GM12878 (cell line): ENCODE measurements around the gene TMEM41B. TPM values are rescaled to one million over a fixed set of nuclear protein-coding genes. Genes with fewer than 3 reads are reported as not detected.

Experiments used
- ATF2 ChIP-seq: IDR thresholded peaks from 2 replicates; pipeline ENCODE4 v1.6.1; 2012; ENCODE audit warnings: low read length, inconsistent platforms
- ATF7 ChIP-seq: fragments of 450-650 bp; IDR thresholded peaks from 2 replicates; pipeline ENCODE4 v1.6.1; 2016; ENCODE audit warnings: low read depth, mild to moderate bottlenecking
- BMI1 ChIP-seq: fragments of 450-650 bp; IDR thresholded peaks from 2 replicates; pipeline ENCODE4 v1.6.1; 2016; ENCODE audit warnings: mild to moderate bottlenecking, moderate library complexity, borderline replicate concordance
- EED ChIP-seq: sonication (generic); IDR thresholded peaks from 2 replicates; pipeline ENCODE4 v1.6.1; 2016; ENCODE audit warnings: antibody characterized with exemption, low read depth
- ESRRA ChIP-seq: IDR thresholded peaks from 2 replicates; pipeline ENCODE4 v1.6.1; 2012; ENCODE audit warnings: mild to moderate bottlenecking, low read length, improper control_type of control experiment
- GABPA ChIP-seq: IDR thresholded peaks from 2 replicates; pipeline ENCODE4 v1.6.1; 2014; ENCODE audit warnings: antibody characterized with exemption, low read depth, mild to moderate bottlenecking, inconsistent platforms
- KAT2A ChIP-seq: conservative IDR thresholded peaks from 2 replicates; pipeline ENCODE4 v1.6.1; 2011; ENCODE audit warnings: low read depth, low read length; ENCODE audit not compliant: control insufficient read depth
- KDM1A ChIP-seq: fragments of 200-600 bp; sonication (generic); IDR thresholded peaks from 2 replicates; pipeline ENCODE4 v1.6.1; 2016; ENCODE audit warnings: borderline replicate concordance
- MEF2A ChIP-seq: IDR thresholded peaks from 2 replicates; pipeline ENCODE4 v1.6.1; 2011; ENCODE audit warnings: low read depth, mild to moderate bottlenecking, low read length, moderate library complexity; ENCODE audit not compliant: insufficient read depth
- NR2C2 ChIP-seq: IDR thresholded peaks from 2 replicates; pipeline ENCODE4 v1.6.1; 2011; ENCODE audit warnings: borderline replicate concordance, low read depth; ENCODE audit not compliant: control insufficient read depth, insufficient read length
- POLR2AphosphoS5 ChIP-seq: IDR thresholded peaks from 2 replicates; pipeline ENCODE4 v1.6.1; 2011; ENCODE audit warnings: mild to moderate bottlenecking, low read length, inconsistent platforms
- RFX5 ChIP-seq: IDR thresholded peaks from 2 replicates; pipeline ENCODE4 v1.6.1; 2011; ENCODE audit warnings: low read depth, low read length, improper control_type of control experiment
- SMAD5 ChIP-seq: IDR thresholded peaks from 2 replicates; pipeline ENCODE4 v1.6.1; 2016; ENCODE audit warnings: antibody characterized with exemption, low read depth
- SMARCA5 ChIP-seq: fragments of 450-650 bp; IDR thresholded peaks from 2 replicates; pipeline ENCODE4 v1.6.1; 2017; ENCODE audit warnings: mild to moderate bottlenecking
- SPI1 ChIP-seq: IDR thresholded peaks from 2 replicates; pipeline ENCODE4 v1.6.1; 2011; ENCODE audit warnings: low read depth, mild to moderate bottlenecking, low read length, moderate library complexity, borderline replicate concordance; ENCODE audit not compliant: insufficient read depth
- TAF1 ChIP-seq: IDR thresholded peaks from 2 replicates; pipeline ENCODE4 v1.6.1; 2011; ENCODE audit warnings: mild to moderate bottlenecking, low read depth, low read length, borderline replicate concordance
- polyA plus RNA-seq, 11 experiments: library from polyadenylated mRNA; depleted of rRNA in 4 of 11; unstranded in 6 of 11; stranded (reverse) in 5 of 11; fragments of >200 nt; fragmentation: Nextera tagmentation in 4 of 11; fragmentation: Illumina TruSeq in 1 of 11; extraction: Ambion mirVana in 4 of 11; extraction: Trizol in 1 of 11; gene quantifications; 1 replicate in 1 of 11; 2 replicates in 10 of 11; pipeline versions ENCODE4 v1.2.1 to v1.2.3, GENCODE V29; 2011 to 2016; ENCODE audit warnings: inconsistent platforms in 2 of 11, missing spikeins in 2 of 11, low read depth in 1 of 11
- total RNA-seq, 4 experiments: library from RNA; depleted of rRNA in 3 of 4; stranded (reverse); fragments of >200 nt in 3 of 4; fragmentation: Illumina TruSeq in 1 of 4; extraction: Trizol in 1 of 4; gene quantifications; 2 replicates each; pipeline versions ENCODE4 v1.2.1 to v1.2.3, GENCODE V29; 2013 to 2021
- TF ChIP-seq, protein P1 (sequence below): fragments of 450-650 bp; IDR thresholded peaks from 2 replicates; pipeline ENCODE4 v1.6.1; 2017; ENCODE audit warnings: mild to moderate bottlenecking, moderate library complexity
- TF ChIP-seq, protein P2 (sequence below): fragments of 450-650 bp; IDR thresholded peaks from 2 replicates; pipeline ENCODE4 v1.6.1; 2017; ENCODE audit warnings: mild to moderate bottlenecking, moderate library complexity
- TF ChIP-seq, protein P3 (sequence below): fragments of 450-650 bp; IDR thresholded peaks from 2 replicates; pipeline ENCODE4 v1.6.1; 2017; ENCODE audit warnings: low read depth, mild to moderate bottlenecking, moderate library complexity

Gene TMEM41B
- total and polyA plus RNA-seq, 10 of the 15 experiments (the other 5 are each of a cell fraction or from before 2014, with no cell fraction given): 8.0 to 31.0 (median 20.5) TPM

- TF ChIP-seq GABPA (no peak), BMI1 (no peak), TAF1 (no peak), ESRRA (no peak), RFX5 (no peak), KAT2A (no peak), MEF2A (peak; percentile 56; the same call in 1 of the 2 replicates), ATF2 (peak; percentile 83; the same call in 1 of the 2 replicates), NR2C2 (no peak), POLR2AphosphoS5 (no peak), SPI1 (no peak), SMARCA5 (no peak), EED (peak; percentile 79), ATF7 (no peak), KDM1A (no peak), SMAD5 (no peak)
- TF ChIP-seq, protein P1, sequence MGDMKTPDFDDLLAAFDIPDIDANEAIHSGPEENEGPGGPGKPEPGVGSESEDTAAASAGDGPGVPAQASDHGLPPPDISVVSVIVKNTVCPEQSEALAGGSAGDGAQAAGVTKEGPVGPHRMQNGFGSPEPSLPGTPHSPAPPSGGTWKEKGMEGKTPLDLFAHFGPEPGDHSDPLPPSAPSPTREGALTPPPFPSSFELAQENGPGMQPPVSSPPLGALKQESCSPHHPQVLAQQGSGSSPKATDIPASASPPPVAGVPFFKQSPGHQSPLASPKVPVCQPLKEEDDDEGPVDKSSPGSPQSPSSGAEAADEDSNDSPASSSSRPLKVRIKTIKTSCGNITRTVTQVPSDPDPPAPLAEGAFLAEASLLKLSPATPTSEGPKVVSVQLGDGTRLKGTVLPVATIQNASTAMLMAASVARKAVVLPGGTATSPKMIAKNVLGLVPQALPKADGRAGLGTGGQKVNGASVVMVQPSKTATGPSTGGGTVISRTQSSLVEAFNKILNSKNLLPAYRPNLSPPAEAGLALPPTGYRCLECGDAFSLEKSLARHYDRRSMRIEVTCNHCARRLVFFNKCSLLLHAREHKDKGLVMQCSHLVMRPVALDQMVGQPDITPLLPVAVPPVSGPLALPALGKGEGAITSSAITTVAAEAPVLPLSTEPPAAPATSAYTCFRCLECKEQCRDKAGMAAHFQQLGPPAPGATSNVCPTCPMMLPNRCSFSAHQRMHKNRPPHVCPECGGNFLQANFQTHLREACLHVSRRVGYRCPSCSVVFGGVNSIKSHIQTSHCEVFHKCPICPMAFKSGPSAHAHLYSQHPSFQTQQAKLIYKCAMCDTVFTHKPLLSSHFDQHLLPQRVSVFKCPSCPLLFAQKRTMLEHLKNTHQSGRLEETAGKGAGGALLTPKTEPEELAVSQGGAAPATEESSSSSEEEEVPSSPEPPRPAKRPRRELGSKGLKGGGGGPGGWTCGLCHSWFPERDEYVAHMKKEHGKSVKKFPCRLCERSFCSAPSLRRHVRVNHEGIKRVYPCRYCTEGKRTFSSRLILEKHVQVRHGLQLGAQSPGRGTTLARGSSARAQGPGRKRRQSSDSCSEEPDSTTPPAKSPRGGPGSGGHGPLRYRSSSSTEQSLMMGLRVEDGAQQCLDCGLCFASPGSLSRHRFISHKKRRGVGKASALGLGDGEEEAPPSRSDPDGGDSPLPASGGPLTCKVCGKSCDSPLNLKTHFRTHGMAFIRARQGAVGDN: no peak
- TF ChIP-seq, protein P2, sequence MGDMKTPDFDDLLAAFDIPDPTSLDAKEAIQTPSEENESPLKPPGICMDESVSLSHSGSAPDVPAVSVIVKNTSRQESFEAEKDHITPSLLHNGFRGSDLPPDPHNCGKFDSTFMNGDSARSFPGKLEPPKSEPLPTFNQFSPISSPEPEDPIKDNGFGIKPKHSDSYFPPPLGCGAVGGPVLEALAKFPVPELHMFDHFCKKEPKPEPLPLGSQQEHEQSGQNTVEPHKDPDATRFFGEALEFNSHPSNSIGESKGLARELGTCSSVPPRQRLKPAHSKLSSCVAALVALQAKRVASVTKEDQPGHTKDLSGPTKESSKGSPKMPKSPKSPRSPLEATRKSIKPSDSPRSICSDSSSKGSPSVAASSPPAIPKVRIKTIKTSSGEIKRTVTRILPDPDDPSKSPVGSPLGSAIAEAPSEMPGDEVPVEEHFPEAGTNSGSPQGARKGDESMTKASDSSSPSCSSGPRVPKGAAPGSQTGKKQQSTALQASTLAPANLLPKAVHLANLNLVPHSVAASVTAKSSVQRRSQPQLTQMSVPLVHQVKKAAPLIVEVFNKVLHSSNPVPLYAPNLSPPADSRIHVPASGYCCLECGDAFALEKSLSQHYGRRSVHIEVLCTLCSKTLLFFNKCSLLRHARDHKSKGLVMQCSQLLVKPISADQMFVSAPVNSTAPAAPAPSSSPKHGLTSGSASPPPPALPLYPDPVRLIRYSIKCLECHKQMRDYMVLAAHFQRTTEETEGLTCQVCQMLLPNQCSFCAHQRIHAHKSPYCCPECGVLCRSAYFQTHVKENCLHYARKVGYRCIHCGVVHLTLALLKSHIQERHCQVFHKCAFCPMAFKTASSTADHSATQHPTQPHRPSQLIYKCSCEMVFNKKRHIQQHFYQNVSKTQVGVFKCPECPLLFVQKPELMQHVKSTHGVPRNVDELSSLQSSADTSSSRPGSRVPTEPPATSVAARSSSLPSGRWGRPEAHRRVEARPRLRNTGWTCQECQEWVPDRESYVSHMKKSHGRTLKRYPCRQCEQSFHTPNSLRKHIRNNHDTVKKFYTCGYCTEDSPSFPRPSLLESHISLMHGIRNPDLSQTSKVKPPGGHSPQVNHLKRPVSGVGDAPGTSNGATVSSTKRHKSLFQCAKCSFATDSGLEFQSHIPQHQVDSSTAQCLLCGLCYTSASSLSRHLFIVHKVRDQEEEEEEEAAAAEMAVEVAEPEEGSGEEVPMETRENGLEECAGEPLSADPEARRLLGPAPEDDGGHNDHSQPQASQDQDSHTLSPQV: no peak
- TF ChIP-seq, protein P3, sequence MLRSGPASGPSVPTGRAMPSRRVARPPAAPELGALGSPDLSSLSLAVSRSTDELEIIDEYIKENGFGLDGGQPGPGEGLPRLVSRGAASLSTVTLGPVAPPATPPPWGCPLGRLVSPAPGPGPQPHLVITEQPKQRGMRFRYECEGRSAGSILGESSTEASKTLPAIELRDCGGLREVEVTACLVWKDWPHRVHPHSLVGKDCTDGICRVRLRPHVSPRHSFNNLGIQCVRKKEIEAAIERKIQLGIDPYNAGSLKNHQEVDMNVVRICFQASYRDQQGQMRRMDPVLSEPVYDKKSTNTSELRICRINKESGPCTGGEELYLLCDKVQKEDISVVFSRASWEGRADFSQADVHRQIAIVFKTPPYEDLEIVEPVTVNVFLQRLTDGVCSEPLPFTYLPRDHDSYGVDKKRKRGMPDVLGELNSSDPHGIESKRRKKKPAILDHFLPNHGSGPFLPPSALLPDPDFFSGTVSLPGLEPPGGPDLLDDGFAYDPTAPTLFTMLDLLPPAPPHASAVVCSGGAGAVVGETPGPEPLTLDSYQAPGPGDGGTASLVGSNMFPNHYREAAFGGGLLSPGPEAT: peak; percentile 81
These were observed 64.2 kb downstream of the TMEM41B start (continued) for GRCh38 chr11:9250139-9250582.
